NCI-H82 (cell line): ENCODE results near the gene RIT2.

Experiments used
- DNase-seq: peaks from one replicate; lab custom pipeline; 2025; lab: John Stamatoyannopoulos, UW

The RIT2 gene

DNA sequence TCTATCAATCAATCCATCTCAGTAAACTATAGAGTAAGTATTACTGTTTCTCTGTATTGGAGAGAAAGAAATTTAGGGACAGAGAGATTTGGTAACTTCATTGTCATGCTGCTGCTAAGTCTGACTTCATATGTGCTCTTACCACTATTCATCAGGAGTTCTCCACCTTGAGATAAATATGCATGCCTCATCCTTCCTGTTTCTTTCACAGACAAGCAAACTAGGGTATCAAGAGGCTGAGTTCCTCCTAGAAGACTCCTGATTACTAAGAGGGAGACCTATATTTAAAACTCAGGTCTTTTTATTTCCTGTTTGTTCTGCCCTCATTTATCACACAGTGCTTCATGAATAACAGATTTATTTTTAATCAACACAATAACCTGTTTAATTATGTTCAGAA, 34.1 kb downstream of the RIT2 start:
- no peak for DNase-seq

GRCh38 chr18:43080671-43081070, 34.8 kb downstream of the RIT2 start:
- DNase-seq = no peak

DNA sequence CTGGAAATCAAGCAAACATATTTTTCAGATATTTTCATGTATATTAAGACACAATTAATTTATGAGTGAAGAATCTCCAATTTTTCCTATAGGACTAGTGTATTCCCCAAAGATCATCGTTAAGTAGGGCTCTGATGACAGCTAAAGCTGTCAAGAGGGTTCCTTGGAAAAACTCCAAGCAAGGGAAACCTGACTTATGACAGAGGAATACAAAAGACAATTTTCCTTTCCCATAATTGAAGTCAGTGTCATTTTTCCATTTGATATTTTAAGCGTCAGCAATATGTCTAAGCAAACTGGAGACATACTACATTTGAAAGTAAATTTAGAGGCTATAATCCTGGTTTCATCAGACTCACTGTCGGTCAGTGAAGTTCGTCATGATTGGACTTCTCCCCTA, 36.1 kb downstream of the RIT2 start:
- no peak for DNase-seq

DNA sequence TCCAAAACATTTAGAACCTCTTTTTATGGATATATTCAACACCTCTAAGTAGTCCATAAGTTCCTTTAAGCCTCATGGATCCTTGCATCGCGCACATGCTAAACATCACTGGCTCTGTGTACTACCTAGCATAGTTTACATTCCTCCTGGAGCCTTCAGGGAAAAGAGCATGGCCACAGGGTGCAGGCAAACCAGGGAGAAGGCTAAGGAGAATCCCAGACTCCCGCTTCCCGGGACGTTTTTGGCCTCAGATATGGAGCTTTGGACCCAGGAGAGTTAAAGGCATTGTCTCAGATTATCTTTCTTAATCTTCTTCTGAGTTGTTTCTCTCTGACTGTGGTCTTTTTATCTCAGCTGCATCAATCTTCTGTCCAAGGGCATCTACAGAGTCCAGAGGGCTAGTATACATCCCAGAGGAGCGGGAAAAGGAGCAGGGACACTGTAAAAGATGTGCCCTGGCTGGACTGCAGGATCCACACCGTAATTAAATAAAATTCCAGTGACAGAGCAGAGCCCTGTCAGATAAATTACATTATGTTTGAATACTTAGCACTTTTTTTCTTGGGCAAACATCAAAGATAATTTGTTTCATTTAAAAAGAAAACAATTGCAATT, 36.9 kb downstream of the RIT2 start:
- peak; percentile 26 for DNase-seq

GRCh38 chr18:43077510-43078308, 37.8 kb downstream of the RIT2 start:
- DNase-seq = no peak

DNA sequence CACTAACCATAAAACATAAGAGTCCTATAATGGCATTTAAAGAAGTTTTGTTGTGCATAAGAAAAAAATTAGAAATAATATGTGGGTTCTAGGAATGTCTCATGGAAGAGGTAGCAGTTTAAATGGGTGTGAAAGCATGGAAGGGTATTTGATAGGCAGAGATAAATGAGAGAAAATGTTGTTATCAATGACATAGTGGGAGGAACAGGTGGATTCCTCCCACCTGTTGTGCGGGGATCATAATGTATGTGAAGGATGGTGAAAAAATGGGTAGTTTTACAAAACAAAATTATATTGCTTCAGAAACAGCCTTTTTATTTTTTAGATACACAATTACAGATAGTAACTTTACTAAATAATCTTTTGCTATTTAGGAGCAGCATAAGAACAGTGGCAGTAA, 41.7 kb downstream of the RIT2 start:
- no peak for DNase-seq

GRCh38 chr18:43068781-43069180, 46.7 kb downstream of the RIT2 start:
- DNase-seq = no peak

DNA sequence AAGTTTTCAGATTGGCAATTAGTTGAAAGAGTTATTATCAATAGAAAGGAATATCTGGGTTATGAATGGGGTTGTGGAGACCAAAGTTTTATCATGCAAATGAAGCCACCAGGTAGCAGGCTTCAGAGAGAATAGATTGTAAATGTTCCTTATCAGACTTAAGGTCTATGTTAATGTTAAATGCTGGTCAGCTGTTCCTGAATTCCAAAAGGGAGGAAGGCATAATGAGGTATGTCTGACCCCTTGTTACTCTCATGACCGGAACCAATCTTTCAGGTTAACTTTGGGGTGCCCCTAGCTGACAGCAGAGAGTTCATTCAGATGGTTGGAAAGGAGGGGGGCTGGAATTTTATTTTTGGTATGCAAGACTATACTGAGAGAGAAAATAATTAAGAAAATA, 47.9 kb downstream of the RIT2 start:
- DNase-seq = no peak

DNA sequence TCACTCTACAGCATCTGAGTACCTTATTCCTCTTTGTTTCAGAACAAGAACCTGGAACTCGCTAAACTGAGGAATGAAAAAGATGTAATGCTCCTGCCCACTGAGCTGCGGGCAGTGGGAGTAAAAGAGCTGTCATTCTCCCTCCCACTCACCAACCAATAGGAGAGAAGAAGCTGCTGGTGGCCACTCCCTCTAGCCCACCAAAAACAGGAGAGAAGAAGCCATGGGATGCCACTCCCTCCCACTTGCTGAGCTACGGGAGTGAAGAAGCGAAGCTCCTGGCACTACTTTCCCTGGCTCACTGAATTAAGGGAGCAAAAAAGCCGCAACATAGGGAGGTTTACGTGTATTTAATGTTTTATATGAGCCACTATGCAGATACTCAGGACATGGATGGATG, 53.7 kb downstream of the RIT2 start:
- DNase-seq = no peak

GRCh38 chr18:43061318-43061717, 54.2 kb downstream of the RIT2 start:
- no peak for DNase-seq

GRCh38 chr18:43060020-43060419, 55.5 kb downstream of the RIT2 start:
- DNase-seq = no peak

DNA sequence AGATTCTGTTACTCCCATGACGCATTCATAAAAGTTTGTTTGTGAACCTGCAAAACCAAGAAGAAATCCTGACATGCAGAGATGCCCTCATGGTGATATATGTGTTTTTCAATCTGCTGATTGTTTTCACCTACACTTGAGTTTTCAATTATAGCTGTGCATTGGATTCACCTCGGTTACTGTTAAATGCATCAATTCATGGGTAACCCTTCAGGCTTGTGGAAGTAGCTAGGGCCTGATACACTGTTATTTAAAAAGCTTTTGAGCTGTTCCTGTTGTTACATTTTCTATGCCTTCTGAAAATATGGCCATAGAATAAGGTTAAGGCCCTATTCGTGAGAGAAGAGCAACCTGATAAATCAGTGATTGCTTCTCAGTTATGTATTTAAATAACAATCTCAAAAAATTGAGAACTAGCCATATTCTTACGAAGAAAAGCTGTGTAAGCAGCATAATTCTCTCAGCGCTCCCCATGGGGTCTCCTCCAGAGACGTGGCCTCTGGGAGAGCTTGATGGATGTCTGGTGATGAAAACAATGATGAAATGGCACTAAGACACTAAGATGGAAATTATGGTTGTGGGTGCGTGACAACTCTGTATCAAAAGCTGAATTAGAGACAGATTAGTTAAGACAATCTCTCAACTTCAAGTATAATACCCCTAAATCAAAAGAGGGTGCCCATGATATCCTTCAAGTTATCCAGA, 60.5 kb downstream of the RIT2 start:
- no peak for DNase-seq

GRCh38 chr18:43049021-43049420, 66.5 kb downstream of the RIT2 start:
- DNase-seq = no peak

- DNase-seq = peak; percentile 2
Observed at GRCh38 chr18:43046322-43046721, 69.2 kb downstream of the RIT2 start.

DNA sequence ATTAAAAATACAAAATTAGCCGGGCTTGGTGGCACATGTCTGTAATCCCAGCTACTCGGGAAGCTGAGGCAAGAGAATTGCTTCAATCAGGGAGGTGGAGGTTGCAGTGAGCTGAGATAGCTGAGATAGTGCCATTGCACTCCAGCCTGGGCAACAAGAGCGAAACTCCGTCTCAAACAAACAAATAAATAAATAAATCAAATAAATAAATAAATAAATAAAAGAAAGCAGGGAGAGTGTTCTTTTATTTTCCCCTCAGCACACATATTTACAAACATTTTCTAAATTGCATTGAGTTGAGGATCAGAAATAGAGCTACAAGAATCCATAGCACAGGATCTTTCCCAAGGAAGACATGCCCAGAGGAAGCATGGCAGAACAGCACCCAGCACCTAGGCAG, 71.9 kb downstream of the RIT2 start:
- DNase-seq = no peak

GRCh38 chr18:43040281-43040680, 75.2 kb downstream of the RIT2 start:
- no peak for DNase-seq

- peak; percentile 2 for DNase-seq
Observed at GRCh38 chr18:43034683-43035500, 80.6 kb downstream of the RIT2 start.

- DNase-seq = no peak
Observed at GRCh38 chr18:43031169-43031568, 84.3 kb downstream of the RIT2 start.

- DNase-seq = no peak
Observed at GRCh38 chr18:43029414-43029813, 86.1 kb downstream of the RIT2 start.

GRCh38 chr18:43022874-43023273, 92.6 kb downstream of the RIT2 start:
- DNase-seq = no peak

DNA sequence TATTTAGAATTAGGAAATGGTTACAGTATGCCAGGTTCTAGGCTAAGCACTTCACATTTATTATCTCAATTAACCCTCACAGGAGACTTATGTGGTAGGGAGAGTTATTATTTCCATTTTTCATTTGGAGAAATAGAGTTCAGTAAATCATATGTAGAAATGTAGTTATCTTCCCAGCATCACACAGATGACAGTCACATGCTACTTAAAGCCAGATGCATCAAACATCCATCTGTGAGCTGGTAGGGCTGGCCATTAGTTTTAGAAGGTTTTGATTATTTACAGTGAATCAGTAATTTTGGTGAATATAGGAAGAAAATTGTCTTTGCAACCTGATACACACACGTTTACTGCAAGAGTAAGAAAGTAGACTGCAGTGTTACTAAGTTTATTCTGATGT, 97.9 kb downstream of the RIT2 start:
- DNase-seq = no peak

- DNase-seq = no peak
Observed at GRCh38 chr18:43013486-43013885, 102.0 kb downstream of the RIT2 start.
